ENCODE measurements around the gene PPP1R12C.
A peak's percentile ranks its signal among the peaks of the same experiment; 100 is the strongest.

PPP1R12C gene

DNA sequence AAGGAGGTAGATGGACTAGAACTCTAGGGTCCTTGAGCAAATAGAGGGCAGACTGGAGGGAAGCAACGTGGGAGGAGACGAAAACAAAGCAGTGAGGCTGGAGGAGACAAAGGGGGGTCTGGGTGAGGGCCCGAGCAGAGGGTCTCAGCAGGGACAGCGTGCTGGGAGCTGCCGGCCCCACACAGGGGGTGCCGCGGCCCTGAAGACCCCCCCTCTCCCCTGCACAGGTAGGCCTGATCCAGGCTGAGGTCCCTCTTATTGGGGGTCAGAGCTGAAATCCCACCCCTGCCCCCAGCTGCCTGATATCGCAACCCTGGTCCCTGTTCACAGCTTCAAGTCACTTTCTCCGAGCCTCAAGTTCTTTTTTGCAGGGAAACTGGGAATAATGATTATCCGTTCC, 33.0 kb downstream of the PPP1R12C start:
- ATAC-seq (replicated peaks) = no peak

DNA sequence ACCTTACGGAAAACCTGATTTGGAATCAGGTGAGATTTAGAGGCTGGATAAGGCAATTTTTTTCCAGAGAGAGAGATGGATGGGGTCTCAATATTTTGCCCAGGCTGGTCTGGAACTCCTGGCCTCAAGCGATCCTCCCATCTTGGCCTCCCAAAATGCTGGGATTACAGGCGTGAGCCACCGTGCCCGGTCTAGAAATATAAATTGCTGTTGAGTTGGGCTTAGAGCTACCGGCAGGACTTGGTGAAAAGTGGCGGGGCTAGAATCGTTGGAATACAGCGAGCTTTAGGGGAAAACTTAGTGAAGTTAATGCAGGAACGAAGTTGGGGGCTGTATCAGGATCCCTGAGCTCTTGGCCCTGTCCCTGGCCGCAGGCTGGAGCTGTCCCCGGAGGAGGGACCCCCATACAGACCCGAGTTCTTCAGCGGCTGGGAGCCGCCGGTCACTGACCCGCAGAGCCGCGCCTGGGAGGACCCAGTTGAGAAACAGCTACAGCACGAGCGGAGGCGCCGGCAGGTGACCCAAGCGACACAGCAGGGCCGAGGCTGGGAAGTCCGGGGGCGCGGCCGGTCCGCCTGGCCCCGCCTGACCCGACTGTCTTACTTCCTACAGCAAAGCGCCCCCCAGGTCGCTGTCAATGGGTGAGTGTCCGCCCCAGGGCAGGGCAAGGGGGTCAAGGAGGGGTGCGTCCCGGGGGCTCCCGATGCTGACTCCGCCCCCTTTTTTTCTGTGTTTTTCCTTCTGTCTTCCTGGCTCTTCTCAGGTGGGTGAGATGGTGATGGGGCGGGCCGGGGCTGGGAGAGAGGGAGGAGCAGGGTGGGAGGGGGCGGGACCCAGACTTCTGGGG, 34.2 kb downstream of the PPP1R12C start:
- Mint-ChIP-seq H3K9me3 (peaks cover 9 to 11% of the 10 kb centered on the region in 2 donors), H3K27me3 (peaks cover 81 to 87% of the 10 kb centered on the region in 2 donors), H3K4me3 (no peak overlapping the region), H3K4me1 (peaks cover 34 to 51% of the 10 kb centered on the region in 2 donors), H3K27ac (no peak overlapping the region), H3K36me3 (peaks cover 8 to 14% of the 10 kb centered on the region in 2 donors)
- ATAC-seq (replicated peaks) = no peak
- DNase-seq = no peak

More for the DNA sequence above, 33.0 kb downstream of the PPP1R12C start:
- Mint-ChIP-seq H3K4me1 (peaks cover 39 to 58% of the 10 kb centered on the region in 2 donors), H3K27me3 (peaks cover 86 to 92% of the 10 kb centered on the region in 2 donors), H3K4me3 (no peak overlapping the region), H3K9me3 (peaks cover 5 to 11% of the 10 kb centered on the region in 2 donors), H3K36me3 (peaks cover 19 to 20% of the 10 kb centered on the region in 2 donors), H3K27ac (no peak overlapping the region)
- no peak for DNase-seq

DNA sequence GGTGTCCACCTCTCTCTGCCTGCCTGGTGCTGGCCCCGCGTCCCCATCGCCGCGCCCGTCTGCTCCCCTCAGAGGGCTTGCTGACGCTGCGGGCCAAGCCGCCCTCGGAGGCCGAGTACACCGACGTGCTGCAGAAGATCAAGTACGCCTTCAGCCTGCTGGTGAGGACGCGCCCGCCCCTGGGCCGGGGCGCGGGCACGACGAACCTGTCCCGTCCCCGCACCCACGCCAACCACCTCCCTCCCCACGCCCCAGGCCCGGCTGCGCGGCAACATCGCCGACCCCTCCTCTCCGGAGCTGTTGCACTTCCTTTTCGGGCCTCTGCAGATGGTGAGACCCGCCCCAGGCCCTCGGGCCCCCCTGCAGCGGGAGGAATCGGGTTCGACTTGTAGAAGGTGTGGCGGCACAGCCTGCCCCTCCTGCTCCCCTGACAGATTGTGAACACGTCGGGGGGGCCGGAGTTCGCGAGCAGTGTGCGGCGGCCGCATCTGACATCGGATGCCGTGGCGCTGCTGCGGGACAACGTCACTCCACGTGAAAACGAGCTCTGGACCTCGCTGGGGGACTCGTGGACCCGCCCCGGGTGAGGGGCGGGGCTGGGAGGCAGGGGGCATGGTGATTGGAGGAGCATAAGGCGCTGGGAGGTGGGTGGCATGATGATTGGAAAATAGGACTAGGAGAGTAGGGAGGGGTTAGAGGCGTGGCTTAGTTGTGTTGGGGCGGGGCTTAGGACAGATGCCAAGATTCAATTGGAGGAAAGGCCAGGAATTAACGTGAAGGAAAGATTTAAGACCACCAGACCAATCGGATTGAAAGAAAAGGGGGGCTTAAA, 35.2 kb downstream of the PPP1R12C start:
- H3K27me3 Mint-ChIP-seq = peaks cover 76 to 84% of the 10 kb centered on the region in 2 donors
- ATAC-seq (replicated peaks) = no peak
- peaks cover 4 to 6% of the 10 kb centered on the region in 2 donors for H3K36me3 Mint-ChIP-seq
- no peak overlapping the region for H3K27ac Mint-ChIP-seq
- H3K4me1 Mint-ChIP-seq = peaks cover 24 to 41% of the 10 kb centered on the region in 2 donors
- H3K9me3 Mint-ChIP-seq = peaks cover 9 to 11% of the 10 kb centered on the region in 2 donors
- no peak for DNase-seq
- peak overlapping the region; percentile 67 to 82 for H3K4me3 Mint-ChIP-seq

DNA sequence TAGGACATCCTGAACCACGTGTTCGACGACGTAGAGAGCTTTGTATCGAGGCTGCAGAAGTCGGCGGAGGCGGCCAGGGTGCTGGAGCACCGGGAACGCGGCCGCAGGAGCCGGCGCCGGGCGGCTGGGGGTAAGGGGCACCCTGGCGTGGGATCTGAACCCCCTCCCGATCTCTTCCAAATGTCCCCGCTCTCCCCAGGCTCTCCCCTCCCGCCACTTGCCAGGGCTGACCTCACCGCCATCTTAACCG, 35.7 kb downstream of the PPP1R12C start:
- peak overlapping the region; percentile 81 to 82 for H3K4me3 Mint-ChIP-seq
- DNase-seq (no peak), ATAC-seq (replicated peaks) (no peak)
- H3K27me3 Mint-ChIP-seq = peaks cover 78 to 85% of the 10 kb centered on the region in 2 donors
- H3K36me3 Mint-ChIP-seq = peaks cover 4% of the 10 kb centered on the region in 2 donors
- peaks cover 23 to 38% of the 10 kb centered on the region in 2 donors for H3K4me1 Mint-ChIP-seq
- peaks cover 9 to 11% of the 10 kb centered on the region in 2 donors for H3K9me3 Mint-ChIP-seq
- H3K27ac Mint-ChIP-seq = no peak overlapping the region

DNA sequence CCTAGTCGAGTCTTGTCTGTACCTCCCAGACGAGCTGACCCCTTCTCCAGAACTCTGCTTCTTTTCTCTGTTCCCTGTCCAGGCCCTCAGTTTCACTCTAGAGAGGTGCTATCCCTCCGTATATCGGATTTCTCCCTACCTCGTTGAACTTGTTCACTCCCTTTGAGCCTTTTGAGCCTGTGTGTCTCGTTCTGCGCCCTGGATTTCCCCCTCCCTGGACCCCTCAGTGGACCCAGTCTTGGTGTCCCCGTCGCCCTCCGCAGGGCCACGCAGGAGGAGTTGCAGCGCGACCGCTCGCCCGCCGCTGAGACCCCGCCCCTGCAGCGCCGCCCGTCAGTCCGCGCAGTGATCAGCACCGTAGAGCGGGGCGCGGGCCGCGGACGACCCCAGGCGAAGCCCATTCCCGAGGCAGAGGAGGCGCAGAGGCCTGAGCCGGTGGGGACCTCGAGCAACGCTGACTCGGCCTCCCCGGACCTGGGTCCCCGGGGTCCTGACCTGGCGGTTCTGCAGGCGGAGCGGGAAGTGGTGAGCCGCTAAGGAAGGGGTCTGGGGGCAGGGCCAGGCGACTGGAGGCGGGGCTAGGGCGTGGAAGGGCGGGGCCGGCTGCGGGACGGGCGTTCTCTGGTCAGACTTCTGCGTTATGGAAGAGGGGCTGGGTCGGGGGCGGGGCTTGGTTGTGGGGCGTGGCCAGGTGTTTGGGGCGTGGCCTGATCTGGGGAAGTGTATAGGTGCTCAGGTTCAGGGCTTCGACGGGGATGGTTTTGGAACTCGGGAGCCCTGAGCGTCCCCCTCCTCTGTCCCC, 36.3 kb downstream of the PPP1R12C start:
- H3K4me3 Mint-ChIP-seq = peak overlapping the region; percentile 81 to 82
- peaks cover 82 to 88% of the 10 kb centered on the region in 2 donors for H3K27me3 Mint-ChIP-seq
- no peak overlapping the region for H3K27ac Mint-ChIP-seq
- H3K36me3 Mint-ChIP-seq = peaks cover 4% of the 10 kb centered on the region in 2 donors
- H3K4me1 Mint-ChIP-seq = peaks cover 23 to 38% of the 10 kb centered on the region in 2 donors
- DNase-seq = peak; percentile 79
- peak; percentile 81 to 88 for ATAC-seq (replicated peaks)
- H3K9me3 Mint-ChIP-seq = peaks cover 9 to 11% of the 10 kb centered on the region in 2 donors

DNA sequence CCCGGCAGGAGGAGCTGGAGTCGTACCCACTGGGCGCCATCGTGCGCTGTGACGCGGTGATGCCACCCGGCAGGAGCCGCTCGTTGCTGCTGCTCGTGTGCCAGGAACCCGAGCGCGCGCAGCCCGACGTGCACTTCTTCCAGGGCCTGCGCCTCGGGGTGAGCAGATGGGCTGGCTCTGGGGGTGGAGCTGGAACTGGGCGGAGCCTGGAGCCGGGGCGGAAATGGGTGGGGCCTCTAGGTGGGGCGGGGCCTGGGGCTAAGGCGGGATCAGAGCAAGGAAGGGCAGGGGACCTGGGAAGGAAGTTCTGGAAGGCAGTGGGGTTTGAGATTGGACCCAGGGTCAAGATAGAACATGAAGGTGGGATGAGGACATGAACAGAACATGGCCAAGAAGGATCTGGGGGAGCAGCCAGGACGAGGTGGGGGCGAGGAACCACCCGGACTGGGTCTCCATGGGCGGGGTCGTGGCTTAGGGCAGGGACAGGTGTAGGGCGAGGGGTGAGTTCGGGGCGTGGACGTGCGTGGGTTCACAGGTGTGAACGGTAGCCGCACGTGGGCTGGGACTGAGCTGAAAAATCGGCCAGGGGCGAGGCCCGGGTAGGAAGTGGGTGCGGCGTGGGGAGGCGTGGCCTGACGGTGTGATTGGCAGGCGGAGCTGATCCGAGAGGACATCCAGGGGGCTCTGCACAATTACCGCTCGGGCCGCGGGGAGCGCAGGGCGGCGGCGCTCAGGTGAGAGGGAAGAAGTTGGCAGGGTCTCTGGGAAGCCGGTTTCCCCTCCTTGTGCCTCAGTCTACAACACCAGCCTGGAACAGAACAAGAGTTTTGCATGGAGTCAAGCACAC, 37.1 kb downstream of the PPP1R12C start:
- H3K4me3 Mint-ChIP-seq = peak overlapping the region; percentile 81 to 82
- ATAC-seq (replicated peaks) (peak; percentile 59 to 62), DNase-seq (peak; percentile 33)
- peaks cover 81 to 88% of the 10 kb centered on the region in 2 donors for H3K27me3 Mint-ChIP-seq
- H3K36me3 Mint-ChIP-seq = peaks cover 4% of the 10 kb centered on the region in 2 donors
- H3K27ac Mint-ChIP-seq = peak overlapping the region; percentile 81
- peaks cover 23 to 38% of the 10 kb centered on the region in 2 donors for H3K4me1 Mint-ChIP-seq
- H3K9me3 Mint-ChIP-seq = peaks cover 9 to 11% of the 10 kb centered on the region in 2 donors

DNA sequence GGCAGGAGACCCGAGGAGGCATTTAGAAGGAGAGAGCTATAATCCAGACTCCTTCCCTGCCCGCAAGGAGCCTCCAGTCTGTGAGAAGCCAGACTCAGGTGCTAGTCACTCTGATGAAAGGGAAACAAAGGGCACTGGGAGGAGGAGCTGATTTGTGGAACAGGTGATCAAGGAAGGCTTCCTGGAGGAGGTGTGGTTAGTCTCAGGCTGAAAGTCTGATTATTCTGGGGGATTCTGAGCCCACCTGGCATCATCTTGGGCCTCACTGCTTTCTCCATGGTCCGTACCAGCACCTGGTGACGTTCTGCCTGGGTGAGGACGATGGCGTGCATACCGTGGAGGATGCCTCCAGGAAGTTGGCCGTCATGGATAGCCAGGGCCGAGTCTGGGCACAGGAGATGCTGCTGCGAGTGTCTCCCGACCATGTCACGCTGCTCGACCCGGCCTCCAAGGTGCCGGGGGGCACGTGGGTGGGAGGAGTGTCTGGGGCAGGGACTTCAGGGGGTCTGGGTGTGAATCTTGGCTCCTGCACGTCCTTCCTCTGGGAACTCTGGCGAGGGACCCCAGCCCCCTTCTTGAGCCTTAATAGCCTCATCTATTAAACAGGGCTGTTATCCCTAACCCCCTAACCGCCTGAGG, 37.9 kb downstream of the PPP1R12C start:
- Mint-ChIP-seq H3K9me3 (peaks cover 9 to 11% of the 10 kb centered on the region in 2 donors), H3K4me1 (peaks cover 23 to 38% of the 10 kb centered on the region in 2 donors), H3K4me3 (peak overlapping the region; percentile 81 to 82), H3K27ac (no peak overlapping the region), H3K36me3 (peaks cover 4% of the 10 kb centered on the region in 2 donors), H3K27me3 (peaks cover 83 to 91% of the 10 kb centered on the region in 2 donors)
- ATAC-seq (replicated peaks) (no peak), DNase-seq (no peak)

DNA sequence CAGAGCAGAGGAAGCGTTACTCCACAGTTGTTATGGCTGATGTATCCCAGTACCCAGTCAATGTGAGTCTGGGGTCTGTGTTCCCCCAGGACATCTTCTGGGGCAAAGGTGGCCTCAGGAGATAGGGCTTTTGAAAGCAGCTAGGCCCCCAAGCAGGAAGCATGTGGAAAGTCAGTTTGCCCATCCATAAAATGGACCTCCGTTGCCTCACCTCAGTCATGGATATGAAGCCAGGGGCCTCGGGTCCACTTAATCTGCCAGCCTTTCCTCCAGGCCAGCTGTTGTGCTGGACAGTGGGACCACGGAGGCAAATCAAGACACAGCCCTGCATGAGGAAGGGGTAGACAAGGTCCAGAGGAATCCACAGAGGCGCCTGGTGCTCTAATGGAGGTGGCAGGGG, 38.4 kb downstream of the PPP1R12C start:
- H3K27ac Mint-ChIP-seq = no peak overlapping the region
- no peak overlapping the region for H3K4me3 Mint-ChIP-seq
- H3K4me1 Mint-ChIP-seq = peaks cover 23 to 38% of the 10 kb centered on the region in 2 donors
- H3K27me3 Mint-ChIP-seq = peaks cover 83 to 90% of the 10 kb centered on the region in 2 donors
- DNase-seq (no peak), ATAC-seq (replicated peaks) (no peak)
- peaks cover 4% of the 10 kb centered on the region in 2 donors for H3K36me3 Mint-ChIP-seq
- H3K9me3 Mint-ChIP-seq = peaks cover 9 to 11% of the 10 kb centered on the region in 2 donors

DNA sequence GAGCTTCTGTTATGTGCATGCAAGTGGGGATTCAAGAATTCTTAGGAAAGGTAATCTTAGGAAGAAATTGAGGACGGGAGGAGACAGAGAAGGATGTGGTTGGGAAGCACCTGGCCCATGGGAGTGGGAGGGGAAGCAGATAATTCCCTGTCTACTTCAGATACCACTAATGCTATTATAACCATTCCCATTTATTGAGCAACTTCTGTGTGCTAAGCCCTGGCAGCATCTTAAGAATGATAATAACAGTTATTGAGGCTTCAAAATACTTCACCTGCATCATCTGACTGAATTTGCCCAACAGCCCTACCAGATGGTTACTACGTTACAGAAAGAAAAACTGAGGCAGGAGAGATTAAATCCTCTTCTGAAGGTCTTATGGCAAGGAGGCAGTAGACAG, 40.3 kb downstream of the PPP1R12C start:
- peaks cover 78 to 90% of the 10 kb centered on the region in 2 donors for H3K27me3 Mint-ChIP-seq
- H3K4me1 Mint-ChIP-seq = peaks cover 17 to 31% of the 10 kb centered on the region in 2 donors
- peaks cover 7 to 11% of the 10 kb centered on the region in 2 donors for H3K9me3 Mint-ChIP-seq
- H3K36me3 Mint-ChIP-seq = peaks cover 4% of the 10 kb centered on the region in 2 donors
- no peak for DNase-seq
- no peak for ATAC-seq (replicated peaks)
- H3K27ac Mint-ChIP-seq = no peak overlapping the region
- H3K4me3 Mint-ChIP-seq = no peak overlapping the region

DNA sequence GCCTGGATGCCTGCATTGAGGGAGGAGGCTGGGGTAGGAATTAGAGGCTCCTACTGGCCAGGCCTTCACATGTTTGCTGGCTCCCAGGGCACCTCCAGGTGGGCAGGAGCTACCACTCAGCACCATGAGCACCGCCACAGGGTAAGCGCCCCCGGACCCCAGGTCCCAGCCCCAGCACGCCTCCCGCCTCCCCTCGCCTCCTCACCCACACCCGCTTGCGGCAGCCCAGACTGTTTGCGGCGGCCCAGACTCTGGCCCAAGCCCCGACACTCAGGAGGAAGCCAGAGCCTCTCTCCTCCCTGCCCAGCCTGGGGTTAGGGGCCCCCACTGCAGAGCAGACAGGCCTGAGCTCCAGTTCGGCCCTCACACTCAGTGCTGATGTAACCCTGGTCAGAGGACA, 41.1 kb downstream of the PPP1R12C start:
- ATAC-seq (replicated peaks) (no peak), DNase-seq (no peak)
- peaks cover 7 to 11% of the 10 kb centered on the region in 2 donors for H3K9me3 Mint-ChIP-seq
- H3K4me1 Mint-ChIP-seq = peaks cover 15 to 23% of the 10 kb centered on the region in 2 donors
- peaks cover 78 to 90% of the 10 kb centered on the region in 2 donors for H3K27me3 Mint-ChIP-seq
- no peak overlapping the region for H3K4me3 Mint-ChIP-seq
- peaks cover 4% of the 10 kb centered on the region in 2 donors for H3K36me3 Mint-ChIP-seq
- no peak overlapping the region for H3K27ac Mint-ChIP-seq

DNA sequence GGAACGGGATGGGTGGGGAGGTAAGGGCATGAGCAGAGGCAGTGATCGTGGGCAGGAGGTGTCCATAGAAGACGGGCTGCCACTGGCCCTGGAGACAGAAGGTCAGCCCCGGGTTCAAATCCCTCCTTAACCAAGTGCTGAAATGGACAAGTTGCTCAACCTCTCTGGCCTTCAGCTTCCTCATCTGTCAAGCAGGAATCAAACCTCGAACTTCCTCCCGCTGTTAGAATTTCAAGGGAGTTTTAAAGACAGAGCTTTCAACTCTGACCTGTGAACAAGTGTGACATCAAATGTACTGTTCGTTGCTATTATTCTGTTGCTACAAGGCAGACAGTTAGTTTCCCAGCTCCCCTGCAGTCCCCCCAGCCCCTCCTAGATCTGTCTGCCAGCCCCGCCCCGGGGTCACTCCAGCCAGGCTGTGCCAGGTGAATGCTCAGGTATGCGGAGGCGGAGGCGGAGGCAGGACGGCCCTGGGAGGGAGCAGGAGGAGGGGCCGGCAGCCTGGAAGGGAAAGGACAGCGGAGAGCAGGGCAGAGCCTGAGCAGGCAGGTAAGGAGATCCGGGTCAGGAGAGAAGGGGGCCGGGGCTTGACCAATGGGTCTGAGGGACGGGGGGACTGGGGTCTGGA, 42.0 kb downstream of the PPP1R12C start, which contains the start of gene EPS8L1:
Gene EPS8L1 (plus strand): TSS at position 499 of the 628 bp plus-strand sequence. CDS start 576 bp downstream, outside the sequence.
- Mint-ChIP-seq H3K9me3 (peaks cover 6 to 10% of the 10 kb centered on the region in 2 donors), H3K36me3 (peaks cover 4% of the 10 kb centered on the region in 2 donors), H3K4me3 (no peak within 1 kb of the TSS), H3K27ac (no peak within 1 kb of the TSS), H3K4me1 (peaks cover 10 to 14% of the 10 kb centered on the region in 2 donors), H3K27me3 (peaks cover 77 to 90% of the 10 kb centered on the region in 2 donors)
- no peak for DNase-seq
- ATAC-seq (replicated peaks) = no peak

DNA sequence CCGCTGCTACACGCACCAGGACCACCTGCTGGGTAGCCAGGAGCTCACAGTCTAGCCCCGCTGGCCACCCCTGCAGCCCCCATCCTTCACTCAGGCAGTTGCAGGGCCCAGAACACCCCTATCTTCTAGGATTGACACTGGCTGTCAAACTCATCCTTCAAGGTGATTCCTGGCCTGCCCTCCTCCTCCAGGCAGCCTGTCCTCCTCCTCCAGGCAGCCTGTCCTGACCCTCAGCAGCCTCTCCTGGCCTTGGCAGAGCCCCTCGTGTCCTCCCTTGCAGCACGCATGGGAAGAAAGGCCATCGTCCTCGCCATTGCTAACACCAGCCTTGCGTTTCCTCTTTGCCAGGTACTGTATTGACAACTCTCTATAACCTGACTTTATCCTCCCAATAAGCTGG, 45.5 kb downstream of the PPP1R12C start:
- DNase-seq = no peak

More for the DNA sequence above, 45.5 kb downstream of the PPP1R12C start:
- Mint-ChIP-seq H3K27me3 (peaks cover 81 to 97% of the 10 kb centered on the region in 2 donors), H3K4me1 (peaks cover 10 to 11% of the 10 kb centered on the region in 2 donors), H3K9me3 (peaks cover 0 to 4% of the 10 kb centered on the region in 2 donors), H3K27ac (no peak overlapping the region), H3K36me3 (peaks cover 0 to 4% of the 10 kb centered on the region in 2 donors), H3K4me3 (no peak overlapping the region)
- ATAC-seq (replicated peaks) = no peak

Data from stimulated activated naive B cell treated with anti-CD40 and anti-IgM and Interleukin-4, amounts not matched to agents 10 μg/mL and 1 μg/mL and 100 μg/mL, for 72 hours (primary cell).